OCI-LY3 (cell line): ENCODE results near the gene MTTP.

Experiments used
- H2AFZ ChIP-seq: fragments of 200-600, 300-600 bp; shearing (Covaris generic); 2 replicates; pipeline ENCODE4 v1.6.0; 2014; ENCODE audit warnings: antibody characterized with exemption, low read depth, low read length
- H3K27ac ChIP-seq: fragments of 200-600, 300-600 bp; sonication (generic); 2 replicates; pipeline ENCODE4 v1.5.1; 2014; ENCODE audit warnings: mild to moderate bottlenecking, low read length, moderate library complexity, mixed read lengths
- H3K27me3 ChIP-seq: fragments of 200-600, 300-600 bp; sonication (generic); 2 replicates; pipeline ENCODE4 v1.6.1; 2014; ENCODE audit warnings: low read depth, low read length, mixed read lengths
- H3K36me3 ChIP-seq: fragments of 200-600, 300-600 bp; sonication (generic); replicated peaks from 2 replicates; pipeline ENCODE3; 2014; ENCODE audit warnings: low read depth, low read length, mixed read lengths
- H3K4me1 ChIP-seq: fragments of 300-600, 200-600 bp; sonication (generic); 2 replicates; pipeline ENCODE4 v1.6.1; 2014; ENCODE audit warnings: low read length, mixed read lengths
- H3K4me2 ChIP-seq: fragments of 200-600, 300-600 bp; sonication (generic); 2 replicates; pipeline ENCODE4 v1.6.1; 2014; ENCODE audit warnings: low read length, mixed read lengths
- H3K4me3 ChIP-seq: fragments of 300-600, 200-600 bp; sonication (generic); 2 replicates; pipeline ENCODE4 v1.5.1; 2014; ENCODE audit warnings: antibody characterized with exemption, mild to moderate bottlenecking, low read length, moderate library complexity
- H3K79me2 ChIP-seq: fragments of 300-600, 200-600 bp; shearing (Covaris generic); 2 replicates; pipeline ENCODE4 v1.6.1; 2014; ENCODE audit warnings: mild to moderate bottlenecking, low read length, mixed read lengths
- H3K9ac ChIP-seq: fragments of 300-600, 200-600 bp; shearing (Covaris generic); 2 replicates; pipeline ENCODE4 v1.6.0; 2014; ENCODE audit warnings: mild to moderate bottlenecking, low read length, moderate library complexity
- H3K9me3 ChIP-seq: fragments of 200-600, 300-600 bp; shearing (Covaris generic); 2 replicates; pipeline ENCODE4 v1.6.1; 2014; ENCODE audit warnings: low read length, mixed read lengths; ENCODE audit not compliant: insufficient read depth
- H4K20me1 ChIP-seq: fragments of 200-600, 300-600 bp; sonication (generic); 2 replicates; pipeline ENCODE4 v1.6.1; 2016; ENCODE audit warnings: low read length, mixed read lengths; ENCODE audit not compliant: insufficient read depth
- CTCF ChIP-seq: fragments of 200-600, 300-600 bp; sonication (generic); IDR thresholded peaks from 2 replicates; pipeline ENCODE4 v1.5.1; 2014; ENCODE audit warnings: antibody characterized with exemption, low read length, low read depth
- EZH2phosphoT487 ChIP-seq: fragments of 200-600 bp; shearing (Covaris generic); IDR thresholded peaks from 2 replicates; pipeline ENCODE4 v1.6.1; 2018; ENCODE audit warnings: antibody characterized with exemption, mixed run types, low read depth

MTTP gene

GRCh38 chr4:99536848-99537247 is 37.8 kb upstream of the MTTP start:
- no peaks in the 10 kb centered on the region for H3K27me3 ChIP-seq
- H4K20me1 ChIP-seq, result no peaks in the 10 kb centered on the region
- no peak overlapping the region for H3K4me2 ChIP-seq
- peaks cover 12% of the 10 kb centered on the region for H3K4me1 ChIP-seq
- no peak overlapping the region for H3K27ac ChIP-seq
- H3K36me3 ChIP-seq, result no peaks in the 10 kb centered on the region
- no peak overlapping the region for H2AFZ ChIP-seq
- no peaks in the 10 kb centered on the region for H3K9me3 ChIP-seq
- H3K9ac ChIP-seq, result no peak overlapping the region
- H3K79me2 ChIP-seq, result no peaks in the 10 kb centered on the region
- TF ChIP-seq CTCF (no peak), EZH2phosphoT487 (no peak)
- no peak overlapping the region for H3K4me3 ChIP-seq

GRCh38 chr4:99537674-99538073 is 37.0 kb upstream of the MTTP start:
- Histone ChIP-seq H3K27me3 (no peaks in the 10 kb centered on the region), H3K9me3 (no peaks in the 10 kb centered on the region), H3K9ac (no peak overlapping the region), H3K79me2 (no peaks in the 10 kb centered on the region), H4K20me1 (no peaks in the 10 kb centered on the region), H3K27ac (no peak overlapping the region), H3K4me2 (no peak overlapping the region), H3K4me3 (no peak overlapping the region), H3K36me3 (no peaks in the 10 kb centered on the region), H2AFZ (no peak overlapping the region), H3K4me1 (peaks cover 12% of the 10 kb centered on the region)
- TF ChIP-seq CTCF (no peak), EZH2phosphoT487 (no peak)

GRCh38 chr4:99540277-99540939 is 34.2 kb upstream of the MTTP start:
- no peaks in the 10 kb centered on the region for H4K20me1 ChIP-seq
- H3K36me3 ChIP-seq, result no peaks in the 10 kb centered on the region
- H3K9ac ChIP-seq, result no peak overlapping the region
- TF ChIP-seq EZH2phosphoT487, result no peak
- no peak for TF ChIP-seq CTCF
- H3K4me1 ChIP-seq, result peaks cover 12% of the 10 kb centered on the region
- H3K9me3 ChIP-seq, result no peaks in the 10 kb centered on the region
- peak overlapping the region; percentile 32; the same call in 1 of the 2 replicates for H2AFZ ChIP-seq
- no peak overlapping the region for H3K27ac ChIP-seq
- H3K79me2 ChIP-seq, result no peaks in the 10 kb centered on the region
- no peak overlapping the region for H3K4me3 ChIP-seq
- H3K4me2 ChIP-seq, result peak overlapping the region; percentile 7
- H3K27me3 ChIP-seq, result no peaks in the 10 kb centered on the region

- no peak for TF ChIP-seq CTCF
- TF ChIP-seq EZH2phosphoT487, result no peak
- Histone ChIP-seq H3K27me3 (no peaks in the 10 kb centered on the region), H3K4me1 (no peaks in the 10 kb centered on the region), H3K4me2 (no peak overlapping the region), H2AFZ (no peak overlapping the region), H3K27ac (no peak overlapping the region), H3K36me3 (no peaks in the 10 kb centered on the region), H3K79me2 (no peaks in the 10 kb centered on the region), H3K9ac (no peak overlapping the region), H4K20me1 (no peaks in the 10 kb centered on the region), H3K9me3 (no peaks in the 10 kb centered on the region), H3K4me3 (no peak overlapping the region)
Observed at GRCh38 chr4:99552872-99553271, 21.8 kb upstream of the MTTP start.
